GM19467 (cell line): ENCODE data around the gene KCNIP3.
"Not testable (repeated sequence)": the region's sequence is repeated elsewhere in the genome, so short reads cannot be mapped to it uniquely, and the experiment has no call there.

Experiments
- ATAC-seq: cut with Tn5 transposase; IDR thresholded peaks from one replicate; pipeline ENCODE4 v1.9.1; 2021; ENCODE audit warnings: mild to moderate bottlenecking, moderate library complexity; ENCODE audit not compliant: unreplicated experiment

KCNIP3 gene

DNA sequence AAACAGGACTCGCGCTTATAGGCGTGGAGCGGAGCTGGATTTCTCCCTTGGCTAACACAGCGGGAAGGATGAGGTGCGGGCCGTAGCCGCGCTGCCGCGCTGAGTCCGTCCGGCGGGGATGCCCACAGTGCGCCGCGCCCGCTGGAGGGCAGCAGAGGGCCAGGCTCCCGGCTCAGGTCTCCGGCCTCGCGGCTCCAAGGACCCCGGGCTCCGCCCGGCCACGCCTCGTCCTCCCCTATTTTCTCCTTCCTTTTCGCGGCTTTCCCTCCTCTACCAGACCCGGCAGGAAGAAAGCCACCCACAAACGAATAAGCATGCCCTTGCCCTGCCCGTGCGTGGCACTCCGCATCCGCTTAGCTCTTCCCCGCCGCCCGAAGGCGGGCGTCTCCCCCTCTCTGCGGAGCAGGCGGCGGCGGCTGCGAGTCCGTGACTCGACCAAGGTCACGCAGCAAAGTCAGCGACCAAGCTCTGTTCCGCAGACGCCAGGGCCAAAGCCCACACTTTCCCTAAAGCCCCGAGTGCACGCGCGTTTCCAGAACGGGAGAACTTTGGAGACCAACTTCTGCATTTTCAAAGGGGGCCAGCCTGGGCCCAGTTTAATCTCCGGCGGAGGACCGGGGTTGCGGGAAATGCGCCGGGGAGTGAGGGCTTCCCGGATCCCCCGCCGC, 48.5 kb downstream of the KCNIP3 start:
- peak; percentile 81 for ATAC-seq

DNA sequence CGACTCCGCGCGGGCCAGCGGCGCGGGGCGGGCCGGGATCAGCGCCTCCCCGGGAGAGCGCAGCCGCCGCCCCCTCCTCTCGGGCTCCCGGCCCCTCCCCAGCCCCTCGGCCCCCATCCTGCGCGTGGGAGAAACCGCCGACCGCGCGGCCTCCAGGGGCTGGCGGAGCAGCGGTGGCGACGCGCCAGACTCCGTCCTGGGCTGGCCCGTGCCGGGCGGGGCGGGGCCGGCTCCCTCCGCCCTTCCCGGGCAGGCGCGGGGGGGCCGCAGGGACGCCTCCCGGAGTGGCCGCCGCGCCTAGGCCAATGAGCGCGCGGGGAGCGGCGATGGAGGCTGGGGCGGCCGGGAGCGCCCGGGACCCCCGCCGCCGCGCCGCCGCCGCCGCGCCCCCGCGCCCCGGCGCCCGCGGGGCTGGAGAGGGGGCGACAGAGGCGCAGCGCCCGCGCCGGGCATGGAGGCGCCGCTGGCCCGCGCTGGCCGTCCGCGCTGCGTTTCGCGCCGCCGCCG, 49.1 kb downstream of the KCNIP3 start:
- ATAC-seq = no peak

DNA sequence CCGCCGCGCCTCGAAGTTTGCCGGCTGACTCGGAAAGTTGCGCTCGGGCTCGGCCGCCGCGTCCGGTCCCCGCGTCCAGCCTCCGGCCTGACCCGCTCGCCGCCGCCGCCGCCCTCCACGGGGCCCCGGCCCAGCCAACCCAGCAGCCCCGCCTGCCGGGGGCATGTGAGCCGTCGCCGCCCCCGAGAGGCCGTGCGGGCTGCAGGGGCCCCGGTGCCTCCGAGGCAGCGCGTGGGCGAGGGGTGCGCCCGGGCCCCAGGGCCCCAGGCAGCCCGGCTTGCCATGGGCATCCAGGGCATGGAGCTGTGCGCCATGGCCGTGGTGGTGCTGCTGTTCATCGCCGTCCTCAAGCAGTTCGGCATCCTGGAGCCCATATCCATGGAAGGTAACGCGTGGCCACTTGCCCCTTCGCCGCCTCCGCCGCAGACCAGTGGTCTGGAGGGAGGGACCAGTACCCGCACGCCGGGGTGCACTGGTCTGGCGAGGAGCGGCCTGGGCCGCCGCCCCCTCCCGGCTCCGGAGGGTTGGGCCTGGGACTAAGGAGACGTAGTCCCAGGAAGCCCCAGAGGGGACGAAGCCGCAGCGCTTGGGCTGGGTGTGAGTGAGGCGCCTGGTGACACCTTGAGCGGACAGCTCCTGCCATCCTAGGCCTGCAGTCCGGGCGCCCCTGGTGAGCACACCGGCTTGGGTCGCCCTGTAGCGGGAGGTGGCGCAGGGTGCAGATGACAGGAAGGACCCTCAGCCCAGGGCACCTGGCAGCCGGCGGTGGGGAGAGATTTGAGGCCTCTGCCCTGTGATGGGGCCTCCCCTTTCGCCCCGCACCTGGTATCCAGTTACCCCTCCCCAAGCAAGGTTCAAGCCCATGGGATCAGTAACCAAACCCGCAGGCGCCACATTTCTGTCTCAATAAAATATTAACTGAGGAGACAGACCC, 49.9 kb downstream of the KCNIP3 start:
- no peak for ATAC-seq

DNA sequence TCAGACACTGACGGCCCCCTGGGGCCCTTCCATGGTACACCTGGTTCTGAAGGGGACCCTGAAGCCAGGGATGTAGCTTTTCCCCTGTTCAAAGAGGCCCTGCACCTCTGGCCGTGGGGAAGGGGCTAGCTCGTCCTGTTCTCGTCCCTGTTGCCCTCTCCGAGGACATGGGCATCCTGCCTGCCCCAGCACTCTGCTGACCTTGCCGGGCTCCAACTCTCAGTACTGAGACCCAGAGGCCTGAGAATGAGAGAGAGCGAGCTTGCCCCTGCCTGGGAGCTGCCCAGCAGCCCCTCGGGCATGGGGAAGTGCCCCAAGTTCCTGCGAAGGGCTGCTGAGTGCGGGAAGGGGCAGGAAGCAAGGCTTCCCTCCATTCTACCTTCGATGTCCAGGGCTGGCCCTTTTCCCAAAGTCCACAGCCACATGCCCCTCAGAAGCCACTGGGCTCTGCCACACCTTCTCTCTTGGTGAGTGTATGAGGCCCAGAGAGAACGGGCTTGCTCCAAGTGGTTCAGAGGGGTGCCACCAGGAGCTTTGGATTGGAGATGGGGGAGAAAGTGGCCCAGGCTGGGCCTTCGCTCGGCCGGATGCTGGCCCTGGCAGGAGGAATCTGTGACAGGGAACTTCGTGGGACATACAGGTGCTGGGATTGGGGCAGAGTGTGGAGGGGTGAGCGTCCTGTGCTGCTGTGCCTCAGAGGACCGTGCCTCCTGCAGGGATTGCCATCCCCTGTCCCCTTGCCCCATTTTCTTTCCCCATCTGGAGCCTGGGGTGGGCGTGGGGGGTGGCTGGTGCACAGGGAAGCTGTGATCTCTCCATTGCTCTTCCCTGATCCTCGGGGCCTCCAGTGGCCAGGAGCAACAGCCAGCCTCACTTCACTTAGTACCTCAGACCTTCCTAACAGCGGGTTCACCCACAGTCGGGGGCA, 50.8 kb downstream of the KCNIP3 start:
- ATAC-seq = no peak

DNA sequence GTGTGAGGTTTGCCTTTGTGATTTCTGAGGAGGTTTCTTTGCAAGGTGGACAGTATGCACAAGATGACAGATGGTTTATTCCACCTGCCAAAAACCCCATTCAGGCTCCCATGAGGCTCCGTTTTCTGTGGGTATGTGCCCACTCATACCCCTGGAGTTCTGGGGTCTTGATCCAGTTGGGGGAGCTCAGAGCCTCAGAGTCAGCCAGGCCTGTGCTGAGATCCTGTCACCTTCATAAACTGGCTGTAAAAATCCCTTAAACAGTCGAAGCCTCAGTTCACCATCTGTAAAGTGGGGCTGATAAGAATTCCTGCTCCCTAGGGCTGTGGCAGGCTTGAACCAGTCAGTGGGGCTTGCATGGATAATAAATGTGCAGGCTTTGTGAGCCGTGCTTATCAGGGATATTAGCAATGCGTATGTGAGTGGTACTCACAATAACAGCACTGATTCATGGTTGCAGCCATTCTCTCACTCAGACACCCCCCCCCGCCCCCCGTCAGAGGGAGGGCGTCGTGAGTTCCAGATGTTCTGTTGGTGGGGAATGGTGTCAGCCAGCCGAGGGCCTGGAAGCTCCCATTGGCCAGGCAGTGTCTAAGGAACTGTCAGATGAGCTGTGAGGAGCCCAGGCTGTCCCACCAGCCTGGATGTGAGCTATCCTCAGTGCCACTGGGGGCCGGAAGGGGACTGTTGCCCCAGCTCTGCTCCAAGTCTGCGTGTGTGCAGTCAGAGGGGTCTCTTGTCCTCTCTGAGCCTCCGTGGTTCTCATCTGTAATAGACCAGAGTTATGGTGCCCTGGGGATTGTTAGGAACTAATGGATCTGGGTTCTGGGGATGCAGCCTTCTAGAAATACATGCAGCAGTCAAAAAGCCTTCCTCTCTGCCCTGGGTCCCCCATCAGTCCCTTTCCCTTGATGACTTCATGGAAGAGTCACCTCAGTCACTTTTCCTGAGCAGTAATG, 51.7 kb downstream of the KCNIP3 start:
- no peak for ATAC-seq

DNA sequence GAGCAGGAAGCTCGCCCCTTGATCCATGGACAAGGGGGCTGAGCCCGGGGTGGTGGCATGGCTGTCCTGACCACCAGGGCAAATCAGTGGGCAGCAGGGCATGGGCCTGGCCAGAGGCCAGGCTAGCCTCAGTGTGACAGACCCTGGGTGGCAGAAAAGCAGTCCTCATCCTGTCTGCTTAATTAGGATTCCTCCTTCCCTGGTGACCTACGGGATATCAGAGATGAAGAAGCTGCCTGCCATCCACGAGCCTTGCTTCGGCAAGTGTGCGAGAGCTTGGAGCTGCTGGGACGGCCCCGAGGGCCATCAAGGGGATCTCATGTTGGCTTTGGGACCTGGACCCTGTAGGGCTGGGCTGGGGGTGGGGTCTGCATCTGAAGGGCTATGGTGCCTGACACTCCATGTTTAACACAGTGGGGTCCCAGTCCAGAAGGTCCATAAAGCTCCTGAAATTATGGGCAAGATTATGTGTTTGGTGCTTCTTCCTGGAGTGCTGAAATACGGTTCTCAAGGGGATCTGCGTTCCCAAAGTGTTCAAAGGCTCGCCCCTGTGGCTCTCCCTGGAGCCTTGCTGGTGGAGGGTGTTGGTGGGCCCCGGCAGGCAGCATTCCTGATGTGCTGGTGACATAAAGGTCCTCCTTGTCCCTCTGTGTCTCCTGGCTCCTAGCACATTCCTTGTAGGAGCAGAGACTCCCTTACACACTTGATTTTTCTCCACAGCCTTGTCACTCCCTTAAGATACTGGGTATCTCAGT, 52.6 kb downstream of the KCNIP3 start:
- no peak for ATAC-seq

DNA sequence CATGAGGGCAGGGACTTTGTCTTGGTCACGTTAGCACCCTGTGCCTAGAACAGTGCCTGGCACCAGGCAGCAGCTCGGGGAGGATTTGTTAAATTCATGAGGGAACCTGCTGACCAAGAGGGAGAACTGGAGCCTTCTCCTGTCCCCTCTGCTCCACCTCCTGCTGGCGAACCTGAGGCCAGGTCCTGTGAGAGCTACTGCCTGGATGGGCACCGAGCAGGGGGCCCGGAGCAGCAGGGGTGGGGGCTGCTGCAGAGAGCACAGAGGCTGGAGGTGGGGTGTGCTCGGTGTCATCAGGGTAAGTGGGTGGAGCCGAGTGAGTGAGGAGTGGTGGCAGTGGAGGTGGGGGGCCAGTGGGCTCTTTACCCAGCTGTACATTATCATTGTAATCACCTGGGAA, 53.2 kb downstream of the KCNIP3 start:
- ATAC-seq = no peak

DNA sequence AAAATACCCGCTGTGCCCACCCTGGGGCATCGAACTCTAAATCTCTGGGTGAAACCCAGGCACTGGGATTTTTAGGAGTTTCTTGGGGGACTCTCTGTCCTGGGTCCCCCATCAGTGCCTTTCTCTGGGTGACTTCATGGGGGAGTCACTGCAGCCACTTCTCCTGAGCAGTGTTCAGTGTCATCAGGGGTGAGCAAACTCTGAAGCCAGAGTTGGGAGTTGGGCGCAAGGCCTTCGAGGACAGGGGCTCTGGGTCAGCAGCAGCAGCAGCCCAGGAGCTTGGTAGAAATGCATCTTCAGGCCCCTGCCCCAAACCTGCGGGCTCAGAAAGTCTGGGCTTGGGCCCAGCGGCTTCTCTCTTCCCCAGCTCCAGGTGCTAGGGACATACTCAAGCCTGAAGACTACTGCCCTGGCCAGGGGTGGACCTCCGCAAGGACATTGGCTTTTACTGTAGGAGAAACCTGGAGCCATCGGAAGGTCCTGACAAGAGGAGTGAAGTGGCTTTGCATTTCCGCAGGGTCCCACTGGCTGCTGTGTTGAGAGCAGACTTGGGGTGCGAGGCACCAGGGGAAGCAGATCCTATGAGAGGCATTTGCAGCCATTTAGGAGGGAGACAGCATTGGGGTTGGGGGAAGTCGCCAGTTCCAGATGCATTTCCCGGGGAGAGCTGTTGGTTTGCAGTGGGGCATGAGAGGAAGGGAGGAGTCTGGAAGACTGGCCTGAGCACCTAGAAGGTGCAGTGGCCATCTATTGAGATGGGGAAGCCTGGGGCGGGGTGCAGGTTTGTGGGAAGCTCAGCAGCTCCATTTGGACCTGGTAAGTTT, 53.8 kb downstream of the KCNIP3 start:
- ATAC-seq = no peak

DNA sequence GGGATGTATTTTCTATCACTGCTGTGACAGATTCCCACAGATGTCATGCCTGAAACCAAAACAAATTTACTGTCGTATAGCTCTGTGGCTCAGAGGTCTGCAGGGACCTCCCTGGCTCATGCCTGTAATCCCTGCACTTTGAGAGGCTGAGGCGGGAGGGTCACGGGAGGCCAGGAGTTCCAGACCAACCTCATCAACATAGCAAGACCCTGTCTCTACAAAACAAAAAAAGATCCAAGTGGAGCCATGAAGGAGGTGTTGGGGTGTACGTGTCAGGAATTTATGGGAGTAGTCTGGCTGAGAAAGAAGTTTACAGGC, 54.4 kb downstream of the KCNIP3 start:
- no peak for ATAC-seq

DNA sequence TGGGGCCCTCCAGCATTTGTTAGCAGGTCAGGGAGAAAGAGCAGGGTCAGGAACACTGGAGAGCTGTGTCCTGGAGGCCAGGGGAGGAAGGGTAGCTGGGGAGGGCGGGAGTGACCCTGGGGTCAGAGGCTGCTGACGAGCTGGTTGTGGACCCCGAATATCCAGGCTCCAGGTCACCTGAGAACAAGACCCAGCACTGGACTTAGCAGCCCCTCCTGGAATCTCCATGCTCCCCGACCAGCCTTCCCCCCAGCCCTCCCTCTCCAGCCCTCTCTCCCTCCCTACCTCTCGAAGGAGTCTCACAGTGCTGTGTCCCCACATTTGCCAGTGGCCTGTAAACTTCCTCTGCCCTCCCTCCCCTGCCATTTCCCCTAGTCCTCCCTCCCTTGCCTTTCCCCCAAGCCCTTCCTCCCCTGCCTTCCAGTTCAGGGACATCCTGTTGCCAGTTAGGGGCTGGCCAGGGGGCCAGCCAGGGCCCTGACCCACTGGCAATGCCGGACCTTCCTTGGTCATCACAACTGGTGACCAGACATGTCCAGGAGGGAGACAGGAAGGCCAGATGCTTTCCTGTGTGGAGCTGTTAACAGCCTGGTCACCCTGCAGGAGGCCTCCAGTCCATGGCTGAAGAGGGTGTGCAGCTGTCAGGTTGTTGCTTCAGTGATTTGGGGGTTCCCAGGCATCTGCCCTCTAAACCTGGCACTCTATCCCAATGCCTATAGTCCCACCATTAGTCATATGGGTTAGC, 55.3 kb downstream of the KCNIP3 start:
- no peak for ATAC-seq

DNA sequence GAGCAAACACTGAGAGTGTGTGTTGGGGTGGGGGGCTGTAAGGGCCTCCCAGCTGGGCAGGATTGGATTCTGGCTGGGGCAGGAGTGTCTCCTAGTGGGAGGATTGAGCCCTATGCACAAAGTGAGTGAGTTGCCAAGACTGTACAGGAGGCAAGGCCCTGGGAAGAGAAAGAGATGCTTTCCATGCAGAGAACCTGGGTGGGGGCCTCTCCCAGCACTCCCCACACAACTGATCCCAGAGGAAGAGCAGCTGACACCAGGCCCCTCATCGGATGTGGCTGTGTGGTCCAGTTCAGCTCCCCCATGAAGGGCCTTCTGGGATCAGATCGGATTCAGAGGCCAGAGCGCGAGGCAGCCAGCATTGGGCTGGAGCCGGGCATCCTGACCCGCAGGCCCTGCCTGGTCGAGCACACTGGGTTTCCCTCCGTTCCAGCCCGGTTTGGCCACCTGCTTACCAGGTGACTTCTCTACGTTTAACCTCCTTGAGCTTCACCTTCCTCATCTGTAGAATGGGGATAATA, 56.0 kb downstream of the KCNIP3 start:
- ATAC-seq = no peak

DNA sequence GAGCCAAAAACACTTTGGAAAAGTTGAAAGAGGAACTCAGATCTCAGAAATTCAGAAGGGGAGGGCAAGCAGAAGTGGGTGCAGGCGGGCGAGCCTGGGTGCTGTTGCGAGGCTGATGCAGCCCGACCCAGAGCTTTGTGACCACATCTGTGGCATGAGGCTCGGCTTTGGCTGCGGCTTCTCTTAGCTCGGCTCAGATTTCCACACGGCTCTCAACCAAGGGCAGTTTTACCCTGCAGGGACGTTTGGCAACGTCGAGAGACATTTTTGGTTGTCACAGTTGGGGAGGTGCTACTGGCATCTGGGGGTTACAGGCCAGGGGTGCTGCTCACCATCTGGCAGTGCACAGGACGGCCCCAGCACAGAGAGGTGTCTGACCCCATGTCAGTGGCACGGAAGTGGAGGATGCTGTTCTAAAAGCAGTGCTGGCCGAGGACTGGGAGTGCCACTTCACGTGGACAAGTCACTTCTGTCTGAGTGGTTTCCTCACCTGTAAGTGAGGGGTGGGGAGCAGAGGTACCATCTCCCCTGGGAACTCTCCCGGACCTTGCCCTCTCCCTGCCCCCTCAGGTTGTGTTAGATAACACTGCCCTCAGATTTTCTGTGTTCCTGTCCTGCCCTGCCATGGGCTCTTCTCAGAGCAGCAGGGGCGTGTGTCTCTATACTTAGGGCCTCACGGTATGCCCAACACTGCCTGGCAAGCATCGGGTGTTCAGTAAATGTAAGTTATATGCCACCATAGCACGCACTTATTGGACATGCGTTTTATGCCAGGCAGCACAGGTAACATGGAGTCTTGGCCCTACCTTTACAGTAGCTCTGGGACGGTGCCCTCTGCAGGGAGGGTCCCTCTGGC, 56.7 kb downstream of the KCNIP3 start:
- no peak for ATAC-seq

DNA sequence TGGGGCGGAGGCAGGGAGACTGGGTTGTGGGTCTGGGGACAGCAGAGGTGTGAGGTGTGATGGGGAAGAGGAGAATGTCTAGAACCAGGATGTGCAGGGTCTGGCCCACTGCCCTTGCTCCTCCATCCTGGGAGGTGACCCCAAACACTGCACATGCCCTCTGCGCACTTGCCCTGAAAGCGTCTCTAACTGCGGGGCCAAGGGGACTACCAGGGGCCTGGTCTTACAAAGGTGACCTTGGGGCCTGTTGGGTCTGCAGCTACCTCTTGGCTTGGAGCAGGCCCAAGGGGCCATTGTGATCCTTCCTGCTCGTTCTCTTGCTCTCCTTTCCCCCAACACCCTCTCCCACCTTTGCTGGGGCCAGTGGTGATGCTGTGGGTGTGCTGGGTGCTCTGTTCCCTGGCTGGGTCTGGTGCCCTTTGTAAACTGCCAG, 57.3 kb downstream of the KCNIP3 start:
- ATAC-seq = no peak

DNA sequence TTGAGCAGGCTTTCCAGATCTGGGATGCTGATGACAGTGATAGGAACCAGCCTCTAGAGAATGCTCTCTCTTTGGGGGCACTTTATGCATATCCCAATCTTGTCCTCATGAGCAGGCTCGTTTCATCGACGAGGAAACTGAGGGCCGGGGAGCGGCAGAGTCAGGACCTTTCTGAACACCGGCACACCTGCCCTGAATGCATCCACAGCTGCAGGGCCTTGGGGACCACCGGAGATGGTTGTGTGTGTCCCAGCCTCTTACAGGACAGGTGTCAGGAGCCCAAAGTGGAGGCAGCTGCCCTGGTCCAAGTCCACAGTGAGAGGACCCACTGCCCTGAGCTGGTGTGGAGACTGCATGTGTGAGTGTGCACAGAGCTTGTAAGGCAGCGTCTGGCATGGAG, 57.8 kb downstream of the KCNIP3 start:
- ATAC-seq = no peak

DNA sequence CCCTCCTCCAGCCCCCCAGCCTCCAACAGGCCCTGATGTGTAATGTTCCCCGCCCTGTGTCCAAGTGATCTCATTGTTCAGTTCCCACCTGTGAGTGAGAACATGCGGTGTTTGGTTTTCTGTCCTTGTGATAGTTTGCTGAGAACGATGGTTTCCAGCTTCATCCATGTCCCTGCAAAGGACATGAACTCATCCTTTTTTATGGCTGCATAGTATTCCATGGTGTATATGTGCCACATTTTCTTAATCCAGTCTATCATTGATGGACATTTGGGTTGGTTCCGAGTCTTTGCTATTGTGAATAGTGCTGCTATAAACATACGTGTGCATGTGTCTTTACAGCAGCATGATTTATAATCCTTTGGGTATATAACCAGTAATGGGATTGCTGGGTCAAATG, 58.3 kb downstream of the KCNIP3 start:
- ATAC-seq = not testable (repeated sequence)
